OCI-LY3 (cell line): ENCODE data around the gene UNC13A.
A peak's percentile ranks its signal among the peaks of the same experiment; 100 is the strongest.
"Not testable (repeated sequence)": the region's sequence is repeated elsewhere in the genome, so short reads cannot be mapped to it uniquely, and the experiment has no call there.

Source experiments
- H2AFZ ChIP-seq: fragments of 200-600, 300-600 bp; shearing (Covaris generic); 2 replicates; pipeline ENCODE4 v1.6.0; 2014; ENCODE audit warnings: antibody characterized with exemption, low read depth, low read length
- H3K27ac ChIP-seq: fragments of 200-600, 300-600 bp; sonication (generic); 2 replicates; pipeline ENCODE4 v1.5.1; 2014; ENCODE audit warnings: mild to moderate bottlenecking, low read length, moderate library complexity, mixed read lengths
- H3K27me3 ChIP-seq: fragments of 200-600, 300-600 bp; sonication (generic); 2 replicates; pipeline ENCODE4 v1.6.1; 2014; ENCODE audit warnings: low read depth, low read length, mixed read lengths
- H3K36me3 ChIP-seq: fragments of 200-600, 300-600 bp; sonication (generic); replicated peaks from 2 replicates; pipeline ENCODE3; 2014; ENCODE audit warnings: low read depth, low read length, mixed read lengths
- H3K4me1 ChIP-seq: fragments of 300-600, 200-600 bp; sonication (generic); 2 replicates; pipeline ENCODE4 v1.6.1; 2014; ENCODE audit warnings: low read length, mixed read lengths
- H3K4me2 ChIP-seq: fragments of 200-600, 300-600 bp; sonication (generic); 2 replicates; pipeline ENCODE4 v1.6.1; 2014; ENCODE audit warnings: low read length, mixed read lengths
- H3K4me3 ChIP-seq: fragments of 300-600, 200-600 bp; sonication (generic); 2 replicates; pipeline ENCODE4 v1.5.1; 2014; ENCODE audit warnings: antibody characterized with exemption, mild to moderate bottlenecking, low read length, moderate library complexity
- H3K79me2 ChIP-seq: fragments of 300-600, 200-600 bp; shearing (Covaris generic); 2 replicates; pipeline ENCODE4 v1.6.1; 2014; ENCODE audit warnings: mild to moderate bottlenecking, low read length, mixed read lengths
- H3K9ac ChIP-seq: fragments of 300-600, 200-600 bp; shearing (Covaris generic); 2 replicates; pipeline ENCODE4 v1.6.0; 2014; ENCODE audit warnings: mild to moderate bottlenecking, low read length, moderate library complexity
- H3K9me3 ChIP-seq: fragments of 200-600, 300-600 bp; shearing (Covaris generic); 2 replicates; pipeline ENCODE4 v1.6.1; 2014; ENCODE audit warnings: low read length, mixed read lengths; ENCODE audit not compliant: insufficient read depth
- H4K20me1 ChIP-seq: fragments of 200-600, 300-600 bp; sonication (generic); 2 replicates; pipeline ENCODE4 v1.6.1; 2016; ENCODE audit warnings: low read length, mixed read lengths; ENCODE audit not compliant: insufficient read depth
- EZH2phosphoT487 ChIP-seq: fragments of 200-600 bp; shearing (Covaris generic); IDR thresholded peaks from 2 replicates; pipeline ENCODE4 v1.6.1; 2018; ENCODE audit warnings: antibody characterized with exemption, mixed run types, low read depth
- TF ChIP-seq, protein P1 (sequence below): fragments of 200-600, 300-600 bp; sonication (generic); IDR thresholded peaks from 2 replicates; pipeline ENCODE4 v1.5.1; 2014; ENCODE audit warnings: antibody characterized with exemption, low read length, low read depth

Gene UNC13A

DNA sequence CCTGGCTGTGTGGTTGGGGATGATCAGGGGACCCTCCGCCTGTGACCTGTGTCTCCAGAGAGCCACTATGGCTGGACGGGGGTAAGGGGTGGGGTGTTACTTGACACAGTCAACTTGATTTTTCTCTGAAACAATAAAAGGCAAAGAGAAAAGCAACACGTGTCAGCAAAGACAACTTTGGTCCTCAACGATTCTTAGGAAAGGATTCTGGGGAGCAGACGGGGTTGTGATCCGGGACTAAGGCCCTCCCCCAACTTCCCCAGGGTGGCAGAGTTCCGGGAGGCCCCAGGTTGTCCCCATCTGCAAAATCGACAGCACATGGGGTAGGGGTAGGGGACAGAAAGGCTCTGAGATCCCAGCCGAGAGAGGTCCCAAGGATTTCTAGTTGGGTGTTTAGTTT is 86.5 kb downstream of the UNC13A start:
- no peak overlapping the region for H3K27ac ChIP-seq
- H3K9me3 ChIP-seq = no peaks in the 10 kb centered on the region
- H3K9ac ChIP-seq = no peak overlapping the region
- H3K4me1 ChIP-seq = peaks cover 14% of the 10 kb centered on the region
- no peaks in the 10 kb centered on the region for H3K36me3 ChIP-seq
- TF ChIP-seq, protein P1, sequence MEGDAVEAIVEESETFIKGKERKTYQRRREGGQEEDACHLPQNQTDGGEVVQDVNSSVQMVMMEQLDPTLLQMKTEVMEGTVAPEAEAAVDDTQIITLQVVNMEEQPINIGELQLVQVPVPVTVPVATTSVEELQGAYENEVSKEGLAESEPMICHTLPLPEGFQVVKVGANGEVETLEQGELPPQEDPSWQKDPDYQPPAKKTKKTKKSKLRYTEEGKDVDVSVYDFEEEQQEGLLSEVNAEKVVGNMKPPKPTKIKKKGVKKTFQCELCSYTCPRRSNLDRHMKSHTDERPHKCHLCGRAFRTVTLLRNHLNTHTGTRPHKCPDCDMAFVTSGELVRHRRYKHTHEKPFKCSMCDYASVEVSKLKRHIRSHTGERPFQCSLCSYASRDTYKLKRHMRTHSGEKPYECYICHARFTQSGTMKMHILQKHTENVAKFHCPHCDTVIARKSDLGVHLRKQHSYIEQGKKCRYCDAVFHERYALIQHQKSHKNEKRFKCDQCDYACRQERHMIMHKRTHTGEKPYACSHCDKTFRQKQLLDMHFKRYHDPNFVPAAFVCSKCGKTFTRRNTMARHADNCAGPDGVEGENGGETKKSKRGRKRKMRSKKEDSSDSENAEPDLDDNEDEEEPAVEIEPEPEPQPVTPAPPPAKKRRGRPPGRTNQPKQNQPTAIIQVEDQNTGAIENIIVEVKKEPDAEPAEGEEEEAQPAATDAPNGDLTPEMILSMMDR = no peak
- no peak for TF ChIP-seq EZH2phosphoT487
- H3K4me2 ChIP-seq = peak overlapping the region; percentile 64
- peaks cover 44% of the 10 kb centered on the region for H3K27me3 ChIP-seq
- no peaks in the 10 kb centered on the region for H4K20me1 ChIP-seq
- H2AFZ ChIP-seq = peak overlapping the region; percentile 86
- no peaks in the 10 kb centered on the region for H3K79me2 ChIP-seq
- H3K4me3 ChIP-seq = peak overlapping the region; percentile 45

DNA sequence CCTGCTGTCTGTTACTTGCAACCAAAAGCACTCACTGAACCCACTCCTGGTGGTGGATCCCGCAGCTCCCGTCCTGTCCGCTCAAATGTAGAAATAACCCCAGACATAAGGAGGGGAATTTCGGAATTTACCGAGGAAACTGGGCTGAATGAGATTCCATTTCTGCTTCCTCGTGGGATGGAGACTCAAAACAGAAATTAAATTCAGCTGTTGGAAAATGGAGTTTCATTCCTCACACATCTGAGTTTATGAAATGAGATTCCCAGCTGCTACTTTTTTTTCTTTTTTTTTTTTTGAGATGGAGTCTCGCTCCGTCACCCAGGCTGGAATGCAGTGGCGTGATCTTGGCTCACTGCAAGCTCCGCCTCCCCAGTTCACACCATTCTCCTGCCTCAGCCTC is 88.4 kb downstream of the UNC13A start:
- Histone ChIP-seq H3K27me3 (peaks cover 41% of the 10 kb centered on the region), H4K20me1 (no peaks in the 10 kb centered on the region), H3K9me3 (no peaks in the 10 kb centered on the region), H3K9ac (no peak overlapping the region), H3K4me1 (peaks cover 12% of the 10 kb centered on the region), H3K27ac (no peak overlapping the region), H3K79me2 (no peaks in the 10 kb centered on the region), H3K4me2 (no peak overlapping the region), H3K36me3 (no peaks in the 10 kb centered on the region), H3K4me3 (no peak overlapping the region), H2AFZ (no peak overlapping the region)
- TF ChIP-seq EZH2phosphoT487 = no peak
- TF ChIP-seq, protein P1 = no peak

DNA sequence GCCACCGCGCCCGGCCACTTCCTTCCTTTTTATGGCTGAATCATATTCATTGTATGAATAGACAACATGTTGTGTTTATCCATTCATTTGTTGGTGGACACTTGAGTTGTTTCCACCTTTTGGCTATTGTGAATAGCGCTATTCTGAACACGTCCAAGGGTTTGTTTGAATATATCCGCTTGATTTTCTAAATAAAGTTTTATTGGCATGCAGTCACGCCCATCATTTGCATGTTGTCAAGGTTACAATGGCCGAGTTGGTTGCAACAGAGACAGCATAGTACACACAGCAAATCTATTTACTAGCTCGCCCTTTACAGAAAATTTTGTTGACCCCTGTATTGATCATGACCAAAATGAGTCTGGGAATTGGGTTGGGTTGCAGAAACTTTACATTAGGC is 89.2 kb downstream of the UNC13A start:
- no peak overlapping the region for H3K27ac ChIP-seq
- H3K79me2 ChIP-seq = no peaks in the 10 kb centered on the region
- no peaks in the 10 kb centered on the region for H3K36me3 ChIP-seq
- no peak overlapping the region for H3K4me2 ChIP-seq
- no peak overlapping the region for H3K9ac ChIP-seq
- TF ChIP-seq EZH2phosphoT487 = no peak
- TF ChIP-seq, protein P1 = no peak
- H3K4me3 ChIP-seq = no peak overlapping the region
- no peaks in the 10 kb centered on the region for H3K9me3 ChIP-seq
- peaks cover 35% of the 10 kb centered on the region for H3K27me3 ChIP-seq
- H2AFZ ChIP-seq = no peak overlapping the region
- H4K20me1 ChIP-seq = no peaks in the 10 kb centered on the region
- peaks cover 12% of the 10 kb centered on the region for H3K4me1 ChIP-seq

DNA sequence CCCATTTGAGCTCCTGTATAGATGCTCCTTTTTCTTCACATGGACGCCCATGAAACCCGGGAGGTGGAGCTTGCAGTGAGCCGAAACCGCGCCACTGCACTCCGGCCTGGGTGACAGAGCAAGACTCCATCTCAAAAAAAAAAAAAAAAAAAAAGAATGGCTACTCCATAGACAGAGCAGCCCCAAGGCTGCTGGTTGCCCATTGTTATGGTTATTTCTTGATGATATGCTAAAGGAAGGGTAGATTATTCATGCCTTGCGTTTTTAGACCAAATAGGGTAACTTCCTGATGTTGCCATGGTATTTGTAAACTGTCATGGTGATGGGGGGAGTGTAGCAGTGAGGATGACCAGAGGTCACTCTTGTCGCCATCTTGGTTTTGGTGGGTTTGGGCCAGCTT is 90.1 kb downstream of the UNC13A start:
- H4K20me1 ChIP-seq, H3K79me2 ChIP-seq, H3K36me3 ChIP-seq, H3K9ac ChIP-seq, H3K4me3 ChIP-seq, H3K27ac ChIP-seq, H2AFZ ChIP-seq, H3K9me3 ChIP-seq, H3K4me2 ChIP-seq: not testable (repeated sequence)
- H3K27me3 ChIP-seq = peaks cover 29% of the 10 kb centered on the region
- peaks cover 12% of the 10 kb centered on the region for H3K4me1 ChIP-seq

DNA sequence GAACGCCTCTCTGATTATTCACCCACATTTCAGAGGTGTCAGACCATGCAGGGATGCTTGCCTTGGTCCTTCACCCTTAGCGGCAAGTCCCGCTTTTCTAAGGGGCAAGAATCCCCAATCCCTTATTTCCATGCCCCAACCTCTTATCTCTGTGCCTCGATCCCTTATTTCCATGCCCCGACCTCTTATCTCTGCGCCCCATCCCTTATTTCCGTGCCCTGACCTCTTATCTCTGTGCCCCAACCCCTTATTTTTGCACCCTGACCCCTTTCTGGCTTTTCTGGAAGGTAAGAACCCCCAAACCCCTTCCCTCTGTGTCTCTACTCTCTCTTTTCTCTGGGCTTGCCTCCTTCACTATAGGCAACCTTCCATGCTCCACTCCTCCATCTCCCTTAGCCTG is 93.9 kb downstream of the UNC13A start:
- H3K79me2 ChIP-seq, H3K4me1 ChIP-seq, H3K27ac ChIP-seq, H4K20me1 ChIP-seq, H3K9me3 ChIP-seq, H2AFZ ChIP-seq, H3K9ac ChIP-seq, H3K36me3 ChIP-seq, H3K4me2 ChIP-seq, H3K4me3 ChIP-seq: not testable (repeated sequence)
- H3K27me3 ChIP-seq = peaks cover 18% of the 10 kb centered on the region
